ENCODE measurements around the gene TMEM92. TPM values are rescaled to one million over a fixed set of nuclear protein-coding genes. Genes with fewer than 3 reads are reported as not detected.

The TMEM92 gene
- total RNA-seq, 1 donor from 2014 or later, result 1.8 TPM

- peaks cover 7% of the 10 kb centered on the region for H3K27me3 Mint-ChIP-seq (ENCODE audit: insufficient read depth, low read depth)
- TF ChIP-seq CTCF (IDR thresholded peaks at IDR 0.05) (no peak), EZH2 (IDR thresholded peaks at IDR 0.05) (no peak), EZH2phosphoT487 (IDR thresholded peaks at IDR 0.05) (no peak)
- no peak overlapping the region for H3K27ac Mint-ChIP-seq
- no peaks in the 10 kb centered on the region for H3K9me3 Mint-ChIP-seq
- Histone ChIP-seq H3K4me1 (peaks cover 18% of the 10 kb centered on the region), H3K9ac (no peak overlapping the region), H3K27ac (no peak overlapping the region), H3F3A (ENCODE audit: low read depth) (peaks cover 3% of the 10 kb centered on the region), H2AFZ (replicated peaks) (no peak overlapping the region), H3K27me3 (peaks cover 1% of the 10 kb centered on the region), H3K4me3 (no peak overlapping the region), H4K20me1 (ENCODE audit: low read depth) (no peaks in the 10 kb centered on the region), H3K9me3 (ENCODE audit: low read depth) (no peaks in the 10 kb centered on the region), H3K4me2 (no peak overlapping the region), H3K36me3 (no peaks in the 10 kb centered on the region), H3K79me2 (ENCODE audit: low read depth) (no peaks in the 10 kb centered on the region)
- H3K4me1 Mint-ChIP-seq, result peaks cover 7% of the 10 kb centered on the region
- H3K36me3 Mint-ChIP-seq, result no peaks in the 10 kb centered on the region
- no peak overlapping the region for H3K4me3 Mint-ChIP-seq
- no peak for DNase-seq (ENCODE audit: low spot score)
Observed at GRCh38 chr17:50278526-50279180, 4.4 kb downstream of the TMEM92 start.

GRCh38 chr17:50279181-50279526 lies 4.9 kb downstream of the TMEM92 start:
- H3K4me3 ChIP-seq, result no peak overlapping the region
- H3K36me3 ChIP-seq, result no peaks in the 10 kb centered on the region
- H3K27me3 ChIP-seq, result no peaks in the 10 kb centered on the region
- no peaks in the 10 kb centered on the region for H4K20me1 ChIP-seq (ENCODE audit: low read depth)
- TF ChIP-seq EZH2 (IDR thresholded peaks at IDR 0.05) (no peak), EZH2phosphoT487 (IDR thresholded peaks at IDR 0.05) (no peak), CTCF (IDR thresholded peaks at IDR 0.05) (no peak)
- H3K79me2 ChIP-seq (ENCODE audit: low read depth), result no peaks in the 10 kb centered on the region
- H3K9me3 ChIP-seq (ENCODE audit: low read depth), result no peaks in the 10 kb centered on the region
- H3K27ac ChIP-seq, result no peak overlapping the region
- Mint-ChIP-seq H3K9me3 (no peaks in the 10 kb centered on the region), H3K27me3 (ENCODE audit: insufficient read depth, low read depth) (peaks cover 10% of the 10 kb centered on the region), H3K36me3 (no peaks in the 10 kb centered on the region), H3K27ac (no peak overlapping the region), H3K4me3 (no peak overlapping the region), H3K4me1 (peaks cover 11% of the 10 kb centered on the region)
- no peak overlapping the region for H3K9ac ChIP-seq
- no peak overlapping the region for H3K4me2 ChIP-seq
- H3F3A ChIP-seq (ENCODE audit: low read depth), result no peaks in the 10 kb centered on the region
- peaks cover 19% of the 10 kb centered on the region for H3K4me1 ChIP-seq
- H2AFZ ChIP-seq (replicated peaks), result no peak overlapping the region
- no peak for DNase-seq (ENCODE audit: low spot score)

- Mint-ChIP-seq H3K9me3 (no peaks in the 10 kb centered on the region), H3K36me3 (no peaks in the 10 kb centered on the region), H3K4me3 (no peak overlapping the region), H3K27ac (no peak overlapping the region), H3K27me3 (ENCODE audit: insufficient read depth, low read depth) (peaks cover 11% of the 10 kb centered on the region), H3K4me1 (peaks cover 13% of the 10 kb centered on the region)
- Histone ChIP-seq H3K9ac (no peak overlapping the region), H3K27ac (no peak overlapping the region), H2AFZ (replicated peaks) (no peak overlapping the region), H3K27me3 (no peaks in the 10 kb centered on the region), H3K4me2 (no peak overlapping the region), H3K4me3 (no peak overlapping the region), H3K4me1 (peaks cover 20% of the 10 kb centered on the region), H3F3A (ENCODE audit: low read depth) (no peaks in the 10 kb centered on the region), H4K20me1 (ENCODE audit: low read depth) (no peaks in the 10 kb centered on the region), H3K79me2 (ENCODE audit: low read depth) (no peaks in the 10 kb centered on the region), H3K9me3 (ENCODE audit: low read depth) (no peaks in the 10 kb centered on the region), H3K36me3 (no peaks in the 10 kb centered on the region)
- no peak for DNase-seq (ENCODE audit: low spot score)
- no peak for TF ChIP-seq CTCF (IDR thresholded peaks at IDR 0.05)
- TF ChIP-seq EZH2phosphoT487 (IDR thresholded peaks at IDR 0.05), result no peak
- no peak for TF ChIP-seq EZH2 (IDR thresholded peaks at IDR 0.05)
Observed at GRCh38 chr17:50279639-50280038, 5.4 kb downstream of the TMEM92 start.

All from neural progenitor cell (in vitro differentiated cells).